ENCODE results near the gene STK10. TPM values are rescaled to one million over a fixed set of nuclear protein-coding genes. Genes with fewer than 3 reads are reported as not detected.

STK10 gene
- total RNA-seq, 2 donors from 2014 or later: 14.3 to 17.9 TPM

DNA sequence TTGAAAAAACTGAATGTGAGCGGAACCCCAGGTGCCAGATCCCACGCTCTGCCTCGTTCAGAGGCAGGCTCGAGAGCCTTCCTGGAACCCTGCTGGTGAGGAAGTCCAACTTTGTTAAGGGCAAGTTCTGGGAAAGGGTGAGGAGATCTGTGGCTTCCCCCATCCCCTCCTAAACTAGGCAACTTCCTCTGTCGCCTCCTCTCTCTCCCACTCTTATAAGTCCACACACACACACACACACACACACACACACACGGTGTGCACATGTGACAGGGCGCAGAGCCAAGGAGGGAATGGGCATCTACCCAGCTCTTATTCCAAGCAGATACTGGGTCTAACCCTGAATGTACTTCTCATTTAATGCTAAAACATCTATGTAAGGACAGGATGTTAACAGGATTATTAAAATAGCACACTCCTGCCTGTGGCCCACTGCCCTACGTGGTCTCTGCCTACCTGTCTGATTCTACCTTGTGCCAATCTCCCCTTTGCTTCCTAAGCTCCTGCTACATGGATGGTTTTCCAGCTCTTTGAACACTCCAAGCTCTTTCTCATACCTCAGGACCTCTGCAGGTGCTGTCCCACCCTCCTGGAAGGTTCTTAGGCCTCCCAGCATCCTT lies 109.2 kb downstream of the STK10 start:
- Histone ChIP-seq H3K36me3 (ENCODE audit: control insufficient read depth, insufficient read depth, low read length) (no peaks in the 10 kb centered on the region), H3K27me3 (ENCODE audit: control insufficient read depth, insufficient read depth, low read length, poor library complexity, severe bottlenecking) (no peaks in the 10 kb centered on the region), H3K27ac (ENCODE audit: low read depth, low read length) (no peak overlapping the region), H3K4me1 (ENCODE audit: control insufficient read depth, insufficient read depth, low read length) (no peaks in the 10 kb centered on the region), H3K4me3 (ENCODE audit: low read length) (no peak overlapping the region), H3K9ac (ENCODE audit: extremely low read depth, low read length, poor library complexity, severe bottlenecking) (no peak overlapping the region), H3K9me3 (ENCODE audit: control insufficient read depth, low read length) (no peaks in the 10 kb centered on the region)
- H3K4me3 Mint-ChIP-seq: no peak overlapping the region
- H3K9me3 Mint-ChIP-seq: peaks cover 4% of the 10 kb centered on the region
- no peak overlapping the region for H3K27ac Mint-ChIP-seq
- no peaks in the 10 kb centered on the region for H3K27me3 Mint-ChIP-seq (ENCODE audit: insufficient read depth)
- peaks cover 9% of the 10 kb centered on the region for H3K36me3 Mint-ChIP-seq (ENCODE audit: low read depth)
- WGBS, 2 experiments (ENCODE audit: insufficient coverage in 1 of 2, insufficient read length in 1 of 2): 86 to 89% methylated on average over 5 to 8 of the region's 8 CpGs
- DNase-seq: peak; percentile 28
- H3K4me1 Mint-ChIP-seq: no peaks in the 10 kb centered on the region
- TF ChIP-seq, protein P1, sequence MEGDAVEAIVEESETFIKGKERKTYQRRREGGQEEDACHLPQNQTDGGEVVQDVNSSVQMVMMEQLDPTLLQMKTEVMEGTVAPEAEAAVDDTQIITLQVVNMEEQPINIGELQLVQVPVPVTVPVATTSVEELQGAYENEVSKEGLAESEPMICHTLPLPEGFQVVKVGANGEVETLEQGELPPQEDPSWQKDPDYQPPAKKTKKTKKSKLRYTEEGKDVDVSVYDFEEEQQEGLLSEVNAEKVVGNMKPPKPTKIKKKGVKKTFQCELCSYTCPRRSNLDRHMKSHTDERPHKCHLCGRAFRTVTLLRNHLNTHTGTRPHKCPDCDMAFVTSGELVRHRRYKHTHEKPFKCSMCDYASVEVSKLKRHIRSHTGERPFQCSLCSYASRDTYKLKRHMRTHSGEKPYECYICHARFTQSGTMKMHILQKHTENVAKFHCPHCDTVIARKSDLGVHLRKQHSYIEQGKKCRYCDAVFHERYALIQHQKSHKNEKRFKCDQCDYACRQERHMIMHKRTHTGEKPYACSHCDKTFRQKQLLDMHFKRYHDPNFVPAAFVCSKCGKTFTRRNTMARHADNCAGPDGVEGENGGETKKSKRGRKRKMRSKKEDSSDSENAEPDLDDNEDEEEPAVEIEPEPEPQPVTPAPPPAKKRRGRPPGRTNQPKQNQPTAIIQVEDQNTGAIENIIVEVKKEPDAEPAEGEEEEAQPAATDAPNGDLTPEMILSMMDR (conservative IDR thresholded peaks at IDR 0.05): no peak

- H3K4me1 ChIP-seq (ENCODE audit: control insufficient read depth, insufficient read depth, low read length): no peaks in the 10 kb centered on the region
- H3K27ac ChIP-seq (ENCODE audit: low read depth, low read length): no peak overlapping the region
- no peak overlapping the region for H3K4me3 ChIP-seq (ENCODE audit: low read length)
- H3K27ac Mint-ChIP-seq: no peak overlapping the region
- TF ChIP-seq, protein P1 (conservative IDR thresholded peaks at IDR 0.05): no peak
- peaks cover 4% of the 10 kb centered on the region for H3K9me3 Mint-ChIP-seq
- H3K4me3 Mint-ChIP-seq: no peak overlapping the region
- H3K9me3 ChIP-seq (ENCODE audit: control insufficient read depth, low read length): no peaks in the 10 kb centered on the region
- no peaks in the 10 kb centered on the region for H3K36me3 ChIP-seq (ENCODE audit: control insufficient read depth, insufficient read depth, low read length)
- no peak overlapping the region for H3K9ac ChIP-seq (ENCODE audit: extremely low read depth, low read length, poor library complexity, severe bottlenecking)
- H3K4me1 Mint-ChIP-seq: no peaks in the 10 kb centered on the region
- DNase-seq: peak; percentile 17
- H3K36me3 Mint-ChIP-seq (ENCODE audit: low read depth): peaks cover 9% of the 10 kb centered on the region
- WGBS, 2 experiments (ENCODE audit: insufficient coverage in 1 of 2, insufficient read length in 1 of 2): 78 to 88% methylated on average over 4 to 9 of the region's 9 CpGs
- no peaks in the 10 kb centered on the region for H3K27me3 ChIP-seq (ENCODE audit: control insufficient read depth, insufficient read depth, low read length, poor library complexity, severe bottlenecking)
- no peaks in the 10 kb centered on the region for H3K27me3 Mint-ChIP-seq (ENCODE audit: insufficient read depth)
Observed at GRCh38 chr5:172077664-172078425, 110.2 kb downstream of the STK10 start.

DNA sequence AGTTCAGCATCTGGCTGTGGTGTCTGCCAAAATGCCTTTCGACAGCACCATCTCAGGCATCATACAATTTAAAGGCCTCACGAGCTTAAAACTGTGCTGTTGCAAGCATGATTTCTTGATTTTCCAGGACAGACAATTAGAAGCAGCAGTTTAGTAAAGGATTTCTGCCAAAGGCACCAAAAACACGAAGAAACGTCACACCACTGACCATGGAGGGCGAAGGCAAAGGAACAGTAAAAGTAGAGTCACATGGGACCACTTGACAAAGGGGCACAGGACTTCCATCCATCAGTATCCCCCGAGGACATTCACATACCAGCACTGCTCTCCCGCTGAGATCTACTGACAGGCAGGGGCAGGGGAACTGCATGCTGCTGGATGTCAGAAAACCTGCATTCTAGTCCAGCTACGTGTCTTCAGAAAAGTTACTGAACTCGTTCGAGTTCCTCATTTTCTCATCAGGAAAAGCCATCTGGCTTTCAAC lies 111.2 kb downstream of the STK10 start:
- no peaks in the 10 kb centered on the region for H3K27me3 Mint-ChIP-seq (ENCODE audit: insufficient read depth)
- H3K4me1 Mint-ChIP-seq: no peaks in the 10 kb centered on the region
- no peak overlapping the region for H3K4me3 ChIP-seq (ENCODE audit: low read length)
- H3K27ac Mint-ChIP-seq: no peak overlapping the region
- TF ChIP-seq, protein P1 (conservative IDR thresholded peaks at IDR 0.05): no peak
- H3K4me1 ChIP-seq (ENCODE audit: control insufficient read depth, insufficient read depth, low read length): no peaks in the 10 kb centered on the region
- no peaks in the 10 kb centered on the region for H3K9me3 ChIP-seq (ENCODE audit: control insufficient read depth, low read length)
- H3K27me3 ChIP-seq (ENCODE audit: control insufficient read depth, insufficient read depth, low read length, poor library complexity, severe bottlenecking): no peaks in the 10 kb centered on the region
- no peak overlapping the region for H3K4me3 Mint-ChIP-seq
- no peak overlapping the region for H3K9ac ChIP-seq (ENCODE audit: extremely low read depth, low read length, poor library complexity, severe bottlenecking)
- peaks cover 4% of the 10 kb centered on the region for H3K9me3 Mint-ChIP-seq
- no peaks in the 10 kb centered on the region for H3K36me3 ChIP-seq (ENCODE audit: control insufficient read depth, insufficient read depth, low read length)
- WGBS, 2 experiments (ENCODE audit: insufficient coverage in 1 of 2, insufficient read length in 1 of 2): 46 to 63% methylated on average over 10 of the region's 10 CpGs
- peaks cover 9% of the 10 kb centered on the region for H3K36me3 Mint-ChIP-seq (ENCODE audit: low read depth)
- no peak overlapping the region for H3K27ac ChIP-seq (ENCODE audit: low read depth, low read length)
- DNase-seq: peak; percentile 70
